GM23338 (cell line): ENCODE results near the gene SERINC1. TPM values are rescaled to one million over a fixed set of nuclear protein-coding genes. Genes with fewer than 3 reads are reported as not detected.

ENCODE experiments used
- ATAC-seq: fragments of 200-7000 bp; cut with Tn5 transposase; 3 replicates; pipeline ENCODE4 v1.9.1; 2020
- DNase-seq: peaks from one replicate; pipeline ENCODE4 v3.0.0-alpha.2; 2015; ENCODE audit warnings: low spot score
- H2AFZ ChIP-seq: fragments of 200-600 bp; sonication (generic); 2 replicates; pipeline ENCODE4 v1.8.0; 2016; ENCODE audit warnings: antibody characterized with exemption, mild to moderate bottlenecking, moderate library complexity
- H3F3A ChIP-seq: fragments of 200-600 bp; sonication (generic); replicated peaks from 2 replicates; pipeline ENCODE4 v1.8.0; 2017; ENCODE audit warnings: antibody characterized with exemption, mixed run types, low read depth
- H3K27ac ChIP-seq: fragments of 200-600 bp; sonication (generic); 2 replicates; pipeline ENCODE4 v1.6.1; 2016; ENCODE audit warnings: low read depth
- H3K27me3 ChIP-seq: fragments of 200-600 bp; sonication (generic); 2 replicates; pipeline ENCODE4 v1.8.0; 2016; ENCODE audit warnings: mild to moderate bottlenecking, mixed run types, moderate library complexity; ENCODE audit not compliant: insufficient read depth
- H3K36me3 ChIP-seq: fragments of 200-600 bp; sonication (generic); 2 replicates; pipeline ENCODE4 v1.8.0; 2016; ENCODE audit warnings: mild to moderate bottlenecking; ENCODE audit not compliant: insufficient read depth
- H3K4me1 ChIP-seq: fragments of 200-600 bp; sonication (generic); 2 replicates; pipeline ENCODE4 v1.8.0; 2016; ENCODE audit warnings: mild to moderate bottlenecking, moderate library complexity; ENCODE audit not compliant: insufficient read depth
- H3K4me2 ChIP-seq: fragments of 200-600 bp; sonication (generic); 2 replicates; pipeline ENCODE4 v1.7.1; 2017; ENCODE audit warnings: mixed run types
- H3K4me3 ChIP-seq: fragments of 200-600 bp; sonication (generic); 2 replicates; pipeline ENCODE4 v1.6.1; 2016; ENCODE audit warnings: mixed run types
- H3K79me2 ChIP-seq: fragments of 200-600 bp; sonication (generic); replicated peaks from 2 replicates; pipeline ENCODE4 v1.8.0; 2017; ENCODE audit warnings: mild to moderate bottlenecking; ENCODE audit not compliant: insufficient read depth
- H3K9me2 ChIP-seq: fragments of 200-600 bp; sonication (generic); 2 replicates; pipeline ENCODE4 v1.8.0; 2017; ENCODE audit not compliant: insufficient read depth
- H4K20me1 ChIP-seq: fragments of 200-600 bp; sonication (generic); replicated peaks from 2 replicates; pipeline ENCODE4 v1.8.0; 2017; ENCODE audit warnings: mild to moderate bottlenecking; ENCODE audit not compliant: insufficient read depth
- H3K27ac Mint-ChIP-seq: 2 replicates; pipeline ENCODE4 v1.8.0; 2020; ENCODE audit warnings: inconsistent platforms, mild to moderate bottlenecking, moderate library complexity, mixed read lengths
- H3K27me3 Mint-ChIP-seq: 3 replicates; pipeline ENCODE4 v1.8.0; 2022; ENCODE audit warnings: low read depth, mild to moderate bottlenecking, moderate library complexity, mixed read lengths, inconsistent platforms; ENCODE audit not compliant: insufficient read depth, poor library complexity
- H3K36me3 Mint-ChIP-seq: 3 replicates; pipeline ENCODE4 v1.8.0; 2021; ENCODE audit warnings: low read depth, mild to moderate bottlenecking, inconsistent platforms, moderate library complexity, mixed read lengths
- H3K4me1 Mint-ChIP-seq: 3 replicates; pipeline ENCODE4 v1.8.0; 2020; ENCODE audit warnings: mild to moderate bottlenecking, inconsistent platforms, mixed read lengths
- H3K4me3 Mint-ChIP-seq: 3 replicates; pipeline ENCODE4 v1.8.0; 2021; ENCODE audit warnings: moderate library complexity, mild to moderate bottlenecking, inconsistent platforms, mixed read lengths
- H3K9me3 Mint-ChIP-seq: 3 replicates; pipeline ENCODE4 v1.8.0; 2020; ENCODE audit warnings: moderate library complexity, mild to moderate bottlenecking, inconsistent platforms, mixed read lengths
- CREB1 ChIP-seq: fragments of 250-450 bp; sonication (Bioruptor Pico); IDR thresholded peaks from 2 replicates; pipeline ENCODE4 v1.5.0; 2020; ENCODE audit warnings: low read depth, mild to moderate bottlenecking, moderate library complexity
- EZH2 ChIP-seq: fragments of 200-600 bp; sonication (generic); IDR thresholded peaks from one replicate; pipeline ENCODE4 v1.8.0; 2017; ENCODE audit warnings: antibody characterized with exemption, mild to moderate bottlenecking, low read depth; ENCODE audit not compliant: unreplicated experiment
- JUNB ChIP-seq: IDR thresholded peaks from one replicate; pipeline ENCODE4 v1.6.1; 2016; ENCODE audit warnings: antibody characterized with exemption; ENCODE audit not compliant: unreplicated experiment
- NANOG ChIP-seq: IDR thresholded peaks from 2 replicates; pipeline ENCODE4 v1.6.1; 2016; ENCODE audit warnings: antibody characterized with exemption, borderline replicate concordance
- POLR2AphosphoS5 ChIP-seq: IDR thresholded peaks from 2 replicates; pipeline ENCODE4 v1.6.1; 2016; ENCODE audit warnings: antibody characterized with exemption, low read depth
- STAT1 ChIP-seq: IDR thresholded peaks from one replicate; pipeline ENCODE4 v1.6.1; 2016; ENCODE audit warnings: antibody characterized with exemption; ENCODE audit not compliant: unreplicated experiment
- ZNF331 ChIP-seq: fragments of 250-450 bp; sonication (Bioruptor Pico); IDR thresholded peaks from 2 replicates; pipeline ENCODE4 v1.5.0; 2020; ENCODE audit warnings: low read depth, mild to moderate bottlenecking, moderate library complexity
- polyA plus RNA-seq: library from polyadenylated mRNA; unstranded; fragments of >200 nt; fragmentation: Nextera tagmentation; extraction: Ambion mirVana; gene quantifications from 2 replicates; pipeline ENCODE4 v1.2.1, GENCODE V29; 2016
- total RNA-seq: library from RNA; depleted of rRNA; stranded (reverse); fragments of >200 nt; shearing (Covaris generic); gene quantifications from 2 replicates; pipeline ENCODE4 v1.2.3, GENCODE V29; 2014
- TF ChIP-seq, protein P1 (sequence below): fragments of 250-450 bp; sonication (Bioruptor Pico); IDR thresholded peaks from 2 replicates; pipeline ENCODE4 v1.5.0; 2020; ENCODE audit warnings: mild to moderate bottlenecking, moderate library complexity
- TF ChIP-seq, protein P2 (sequence below), 2 experiments: fragments of 200-600 bp in 1 of 2; sonication (generic) in 1 of 2; conservative IDR thresholded peaks; 2 replicates each; pipeline versions ENCODE4 v1.5.1 to v1.6.1; 2016 to 2017; ENCODE audit warnings: antibody characterized with exemption in 2 of 2, low read depth in 2 of 2, mild to moderate bottlenecking in 2 of 2, moderate library complexity in 1 of 2
- TF ChIP-seq, protein P3 (sequence below): IDR thresholded peaks from one replicate; pipeline ENCODE4 v1.6.1; 2018; ENCODE audit warnings: antibody characterized with exemption; ENCODE audit not compliant: unreplicated experiment
- TF ChIP-seq, protein P4 (sequence below): IDR thresholded peaks from 2 replicates; pipeline ENCODE4 v1.6.1; 2016; ENCODE audit warnings: antibody characterized with exemption

Gene SERINC1
- total and polyA plus RNA-seq, 2 experiments from 2014 or later: 17.6 to 43.0 TPM

DNA sequence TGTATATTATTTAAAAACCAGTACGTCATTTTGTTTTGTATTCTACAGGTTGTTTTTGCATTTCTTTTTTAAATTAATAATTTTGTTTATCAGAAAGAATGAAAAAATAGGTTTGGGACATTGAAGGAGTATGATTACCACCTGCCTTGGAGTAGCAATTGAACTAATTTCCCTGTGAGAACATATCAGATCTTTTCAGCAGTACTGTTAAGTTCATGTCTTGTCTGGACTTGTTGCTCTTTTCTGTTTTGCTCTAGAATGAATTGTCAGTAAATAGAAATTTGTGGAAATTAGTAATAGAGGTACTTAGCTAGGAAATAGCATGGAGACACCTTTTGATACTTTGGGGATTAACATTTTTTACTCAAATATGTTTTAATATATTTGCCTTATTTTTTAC is 47.9 kb downstream of the SERINC1 start (continued):
- TF ChIP-seq, protein P1, sequence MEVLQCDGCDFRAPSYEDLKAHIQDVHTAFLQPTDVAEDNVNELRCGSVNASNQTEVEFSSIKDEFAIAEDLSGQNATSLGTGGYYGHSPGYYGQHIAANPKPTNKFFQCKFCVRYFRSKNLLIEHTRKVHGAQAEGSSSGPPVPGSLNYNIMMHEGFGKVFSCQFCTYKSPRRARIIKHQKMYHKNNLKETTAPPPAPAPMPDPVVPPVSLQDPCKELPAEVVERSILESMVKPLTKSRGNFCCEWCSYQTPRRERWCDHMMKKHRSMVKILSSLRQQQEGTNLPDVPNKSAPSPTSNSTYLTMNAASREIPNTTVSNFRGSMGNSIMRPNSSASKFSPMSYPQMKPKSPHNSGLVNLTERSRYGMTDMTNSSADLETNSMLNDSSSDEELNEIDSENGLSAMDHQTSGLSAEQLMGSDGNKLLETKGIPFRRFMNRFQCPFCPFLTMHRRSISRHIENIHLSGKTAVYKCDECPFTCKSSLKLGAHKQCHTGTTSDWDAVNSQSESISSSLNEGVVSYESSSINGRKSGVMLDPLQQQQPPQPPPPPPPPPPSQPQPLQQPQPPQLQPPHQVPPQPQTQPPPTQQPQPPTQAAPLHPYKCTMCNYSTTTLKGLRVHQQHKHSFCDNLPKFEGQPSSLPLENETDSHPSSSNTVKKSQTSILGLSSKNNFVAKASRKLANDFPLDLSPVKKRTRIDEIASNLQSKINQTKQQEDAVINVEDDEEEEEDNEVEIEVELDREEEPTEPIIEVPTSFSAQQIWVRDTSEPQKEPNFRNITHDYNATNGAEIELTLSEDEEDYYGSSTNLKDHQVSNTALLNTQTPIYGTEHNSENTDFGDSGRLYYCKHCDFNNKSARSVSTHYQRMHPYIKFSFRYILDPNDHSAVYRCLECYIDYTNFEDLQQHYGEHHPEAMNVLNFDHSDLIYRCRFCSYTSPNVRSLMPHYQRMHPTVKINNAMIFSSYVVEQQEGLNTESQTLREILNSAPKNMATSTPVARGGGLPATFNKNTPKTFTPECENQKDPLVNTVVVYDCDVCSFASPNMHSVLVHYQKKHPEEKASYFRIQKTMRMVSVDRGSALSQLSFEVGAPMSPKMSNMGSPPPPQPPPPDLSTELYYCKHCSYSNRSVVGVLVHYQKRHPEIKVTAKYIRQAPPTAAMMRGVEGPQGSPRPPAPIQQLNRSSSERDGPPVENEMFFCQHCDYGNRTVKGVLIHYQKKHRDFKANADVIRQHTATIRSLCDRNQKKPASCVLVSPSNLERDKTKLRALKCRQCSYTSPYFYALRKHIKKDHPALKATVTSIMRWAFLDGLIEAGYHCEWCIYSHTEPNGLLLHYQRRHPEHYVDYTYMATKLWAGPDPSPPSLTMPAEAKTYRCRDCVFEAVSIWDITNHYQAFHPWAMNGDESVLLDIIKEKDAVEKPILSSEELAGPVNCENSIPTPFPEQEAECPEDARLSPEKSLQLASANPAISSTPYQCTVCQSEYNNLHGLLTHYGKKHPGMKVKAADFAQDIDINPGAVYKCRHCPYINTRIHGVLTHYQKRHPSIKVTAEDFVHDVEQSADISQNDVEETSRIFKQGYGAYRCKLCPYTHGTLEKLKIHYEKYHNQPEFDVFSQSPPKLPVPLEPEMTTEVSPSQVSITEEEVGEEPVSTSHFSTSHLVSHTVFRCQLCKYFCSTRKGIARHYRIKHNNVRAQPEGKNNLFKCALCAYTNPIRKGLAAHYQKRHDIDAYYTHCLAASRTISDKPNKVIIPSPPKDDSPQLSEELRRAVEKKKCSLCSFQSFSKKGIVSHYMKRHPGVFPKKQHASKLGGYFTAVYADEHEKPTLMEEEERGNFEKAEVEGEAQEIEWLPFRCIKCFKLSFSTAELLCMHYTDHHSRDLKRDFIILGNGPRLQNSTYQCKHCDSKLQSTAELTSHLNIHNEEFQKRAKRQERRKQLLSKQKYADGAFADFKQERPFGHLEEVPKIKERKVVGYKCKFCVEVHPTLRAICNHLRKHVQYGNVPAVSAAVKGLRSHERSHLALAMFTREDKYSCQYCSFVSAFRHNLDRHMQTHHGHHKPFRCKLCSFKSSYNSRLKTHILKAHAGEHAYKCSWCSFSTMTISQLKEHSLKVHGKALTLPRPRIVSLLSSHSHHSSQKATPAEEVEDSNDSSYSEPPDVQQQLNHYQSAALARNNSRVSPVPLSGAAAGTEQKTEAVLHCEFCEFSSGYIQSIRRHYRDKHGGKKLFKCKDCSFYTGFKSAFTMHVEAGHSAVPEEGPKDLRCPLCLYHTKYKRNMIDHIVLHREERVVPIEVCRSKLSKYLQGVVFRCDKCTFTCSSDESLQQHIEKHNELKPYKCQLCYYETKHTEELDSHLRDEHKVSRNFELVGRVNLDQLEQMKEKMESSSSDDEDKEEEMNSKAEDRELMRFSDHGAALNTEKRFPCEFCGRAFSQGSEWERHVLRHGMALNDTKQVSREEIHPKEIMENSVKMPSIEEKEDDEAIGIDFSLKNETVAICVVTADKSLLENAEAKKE (CRISPR knock-in tag): no peak

DNA sequence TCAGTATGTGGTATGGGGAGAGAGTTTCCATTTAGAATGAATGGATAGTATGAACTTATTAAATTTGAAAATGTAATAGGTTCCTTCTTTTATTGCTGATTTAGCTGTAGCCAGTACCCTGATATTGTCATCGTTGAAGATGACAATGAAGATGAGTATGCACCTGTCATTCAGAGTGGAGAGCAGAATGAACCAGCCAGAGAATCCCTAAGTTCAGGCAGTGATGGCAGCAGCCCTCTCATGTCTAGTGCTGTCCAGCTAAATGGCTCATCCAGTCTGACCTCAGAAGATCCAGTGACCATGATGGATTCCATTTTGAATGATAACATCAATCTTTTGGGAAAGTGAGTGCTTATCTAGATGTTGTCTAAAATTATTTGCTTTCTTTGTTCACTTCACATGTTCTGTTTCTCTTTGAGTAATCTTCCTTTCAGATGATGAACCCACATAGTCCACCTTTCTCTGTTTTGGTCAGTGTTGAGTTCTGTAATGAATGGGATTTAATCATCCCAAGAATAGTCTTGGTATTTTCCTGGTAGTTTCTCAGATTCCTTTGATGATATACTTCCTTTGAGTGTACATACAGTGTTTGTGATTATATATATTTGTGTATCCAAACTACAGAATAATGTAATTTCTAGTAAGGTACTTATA is 48.9 kb downstream of the SERINC1 start:
- no peaks in the 10 kb centered on the region for H3F3A ChIP-seq
- DNase-seq: no peak
- H3K36me3 ChIP-seq: peaks cover 5% of the 10 kb centered on the region; the same call in 1 of the 2 replicates
- H3K4me2 ChIP-seq: no peak overlapping the region
- no peaks in the 10 kb centered on the region for H4K20me1 ChIP-seq
- H3K9me2 ChIP-seq: no peaks in the 10 kb centered on the region
- H2AFZ ChIP-seq: no peak overlapping the region
- H3K27ac Mint-ChIP-seq: no peak overlapping the region
- no peaks in the 10 kb centered on the region for H3K9me3 Mint-ChIP-seq
- no peaks in the 10 kb centered on the region for H3K4me1 ChIP-seq
- ATAC-seq: no peak
- no peaks in the 10 kb centered on the region for H3K27me3 Mint-ChIP-seq
- H3K4me3 Mint-ChIP-seq: no peak overlapping the region
- no peak overlapping the region for H3K27ac ChIP-seq
- no peaks in the 10 kb centered on the region for H3K27me3 ChIP-seq
- peaks cover 6% of the 10 kb centered on the region; the same call in 2 of the 3 replicates for H3K4me1 Mint-ChIP-seq
- H3K79me2 ChIP-seq: no peaks in the 10 kb centered on the region
- H3K4me3 ChIP-seq: no peak overlapping the region
- peaks cover 14% of the 10 kb centered on the region; the same call in 2 of the 3 replicates for H3K36me3 Mint-ChIP-seq
- no peak for TF ChIP-seq JUNB
- TF ChIP-seq, protein P2, sequence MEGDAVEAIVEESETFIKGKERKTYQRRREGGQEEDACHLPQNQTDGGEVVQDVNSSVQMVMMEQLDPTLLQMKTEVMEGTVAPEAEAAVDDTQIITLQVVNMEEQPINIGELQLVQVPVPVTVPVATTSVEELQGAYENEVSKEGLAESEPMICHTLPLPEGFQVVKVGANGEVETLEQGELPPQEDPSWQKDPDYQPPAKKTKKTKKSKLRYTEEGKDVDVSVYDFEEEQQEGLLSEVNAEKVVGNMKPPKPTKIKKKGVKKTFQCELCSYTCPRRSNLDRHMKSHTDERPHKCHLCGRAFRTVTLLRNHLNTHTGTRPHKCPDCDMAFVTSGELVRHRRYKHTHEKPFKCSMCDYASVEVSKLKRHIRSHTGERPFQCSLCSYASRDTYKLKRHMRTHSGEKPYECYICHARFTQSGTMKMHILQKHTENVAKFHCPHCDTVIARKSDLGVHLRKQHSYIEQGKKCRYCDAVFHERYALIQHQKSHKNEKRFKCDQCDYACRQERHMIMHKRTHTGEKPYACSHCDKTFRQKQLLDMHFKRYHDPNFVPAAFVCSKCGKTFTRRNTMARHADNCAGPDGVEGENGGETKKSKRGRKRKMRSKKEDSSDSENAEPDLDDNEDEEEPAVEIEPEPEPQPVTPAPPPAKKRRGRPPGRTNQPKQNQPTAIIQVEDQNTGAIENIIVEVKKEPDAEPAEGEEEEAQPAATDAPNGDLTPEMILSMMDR (conservative IDR thresholded peaks at IDR 0.05; ENCODE audit: low read depth in 2 of 2): no peak
- no peak for TF ChIP-seq CREB1
- TF ChIP-seq, protein P3, sequence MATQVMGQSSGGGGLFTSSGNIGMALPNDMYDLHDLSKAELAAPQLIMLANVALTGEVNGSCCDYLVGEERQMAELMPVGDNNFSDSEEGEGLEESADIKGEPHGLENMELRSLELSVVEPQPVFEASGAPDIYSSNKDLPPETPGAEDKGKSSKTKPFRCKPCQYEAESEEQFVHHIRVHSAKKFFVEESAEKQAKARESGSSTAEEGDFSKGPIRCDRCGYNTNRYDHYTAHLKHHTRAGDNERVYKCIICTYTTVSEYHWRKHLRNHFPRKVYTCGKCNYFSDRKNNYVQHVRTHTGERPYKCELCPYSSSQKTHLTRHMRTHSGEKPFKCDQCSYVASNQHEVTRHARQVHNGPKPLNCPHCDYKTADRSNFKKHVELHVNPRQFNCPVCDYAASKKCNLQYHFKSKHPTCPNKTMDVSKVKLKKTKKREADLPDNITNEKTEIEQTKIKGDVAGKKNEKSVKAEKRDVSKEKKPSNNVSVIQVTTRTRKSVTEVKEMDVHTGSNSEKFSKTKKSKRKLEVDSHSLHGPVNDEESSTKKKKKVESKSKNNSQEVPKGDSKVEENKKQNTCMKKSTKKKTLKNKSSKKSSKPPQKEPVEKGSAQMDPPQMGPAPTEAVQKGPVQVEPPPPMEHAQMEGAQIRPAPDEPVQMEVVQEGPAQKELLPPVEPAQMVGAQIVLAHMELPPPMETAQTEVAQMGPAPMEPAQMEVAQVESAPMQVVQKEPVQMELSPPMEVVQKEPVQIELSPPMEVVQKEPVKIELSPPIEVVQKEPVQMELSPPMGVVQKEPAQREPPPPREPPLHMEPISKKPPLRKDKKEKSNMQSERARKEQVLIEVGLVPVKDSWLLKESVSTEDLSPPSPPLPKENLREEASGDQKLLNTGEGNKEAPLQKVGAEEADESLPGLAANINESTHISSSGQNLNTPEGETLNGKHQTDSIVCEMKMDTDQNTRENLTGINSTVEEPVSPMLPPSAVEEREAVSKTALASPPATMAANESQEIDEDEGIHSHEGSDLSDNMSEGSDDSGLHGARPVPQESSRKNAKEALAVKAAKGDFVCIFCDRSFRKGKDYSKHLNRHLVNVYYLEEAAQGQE: no peak
- TF ChIP-seq EZH2: no peak
- TF ChIP-seq, protein P4, sequence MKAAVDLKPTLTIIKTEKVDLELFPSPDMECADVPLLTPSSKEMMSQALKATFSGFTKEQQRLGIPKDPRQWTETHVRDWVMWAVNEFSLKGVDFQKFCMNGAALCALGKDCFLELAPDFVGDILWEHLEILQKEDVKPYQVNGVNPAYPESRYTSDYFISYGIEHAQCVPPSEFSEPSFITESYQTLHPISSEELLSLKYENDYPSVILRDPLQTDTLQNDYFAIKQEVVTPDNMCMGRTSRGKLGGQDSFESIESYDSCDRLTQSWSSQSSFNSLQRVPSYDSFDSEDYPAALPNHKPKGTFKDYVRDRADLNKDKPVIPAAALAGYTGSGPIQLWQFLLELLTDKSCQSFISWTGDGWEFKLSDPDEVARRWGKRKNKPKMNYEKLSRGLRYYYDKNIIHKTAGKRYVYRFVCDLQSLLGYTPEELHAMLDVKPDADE: no peak
- TF ChIP-seq ZNF331: no peak
- no peak for TF ChIP-seq POLR2AphosphoS5
- no peak for TF ChIP-seq STAT1
- no peak for TF ChIP-seq NANOG
